Sigmoid colon (tissue), 4 donors: ENCODE results near the gene VWDE.

Experiments used
- EP300 ChIP-seq, 4 donors: sonication (generic); formaldehyde crosslinking; IDR thresholded peaks; one replicate each; pipeline ENCODE4 v1.6.1; 2017; ENCODE audit warnings: antibody characterized with exemption in 4 of 4
- POLR2A ChIP-seq, 2 donors: fragments of 450-650 bp; IDR thresholded peaks; one replicate each; pipeline ENCODE4 v1.6.1; 2016; ENCODE audit warnings: antibody characterized with exemption in 2 of 2, mild to moderate bottlenecking in 2 of 2, moderate library complexity in 2 of 2
- POLR2AphosphoS5 ChIP-seq, 4 donors: sonication (generic); formaldehyde crosslinking; IDR thresholded peaks; one replicate each; pipeline ENCODE4 v1.6.1; 2017; ENCODE audit warnings: antibody characterized with exemption in 4 of 4
- TF ChIP-seq, protein P1 (sequence below), 4 experiments: fragments of 450-650 bp in 3 of 4; fragments of 200-600 bp in 1 of 4; IDR thresholded peaks; one replicate each; pipeline ENCODE4 v1.5.1; 2016 to 2019; ENCODE audit warnings: antibody characterized with exemption in 4 of 4, mild to moderate bottlenecking in 3 of 4, moderate library complexity in 2 of 4

DNA sequence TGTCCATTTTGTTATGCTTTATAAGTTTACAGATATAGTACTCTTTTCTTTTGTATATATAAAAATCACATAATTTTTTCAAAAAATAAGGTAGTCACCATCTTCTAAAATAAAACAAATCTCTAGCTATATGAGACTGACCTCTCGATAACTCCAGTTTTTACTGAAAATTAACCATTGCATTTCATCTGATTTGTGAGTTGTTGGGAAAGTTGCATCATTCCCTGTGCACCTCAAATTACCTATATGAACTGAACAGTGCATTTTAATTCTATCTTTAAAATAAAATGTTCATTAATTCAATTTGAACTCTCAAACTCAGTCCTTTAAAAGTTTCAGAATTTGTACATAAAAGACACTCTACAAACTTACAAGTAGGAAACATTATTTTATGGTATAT lies 86.0 kb downstream of the VWDE start:
- no peak for TF ChIP-seq POLR2AphosphoS5 (IDR thresholded peaks at IDR 0.05)
- TF ChIP-seq POLR2A (IDR thresholded peaks at IDR 0.05): no peak
- TF ChIP-seq, protein P1, sequence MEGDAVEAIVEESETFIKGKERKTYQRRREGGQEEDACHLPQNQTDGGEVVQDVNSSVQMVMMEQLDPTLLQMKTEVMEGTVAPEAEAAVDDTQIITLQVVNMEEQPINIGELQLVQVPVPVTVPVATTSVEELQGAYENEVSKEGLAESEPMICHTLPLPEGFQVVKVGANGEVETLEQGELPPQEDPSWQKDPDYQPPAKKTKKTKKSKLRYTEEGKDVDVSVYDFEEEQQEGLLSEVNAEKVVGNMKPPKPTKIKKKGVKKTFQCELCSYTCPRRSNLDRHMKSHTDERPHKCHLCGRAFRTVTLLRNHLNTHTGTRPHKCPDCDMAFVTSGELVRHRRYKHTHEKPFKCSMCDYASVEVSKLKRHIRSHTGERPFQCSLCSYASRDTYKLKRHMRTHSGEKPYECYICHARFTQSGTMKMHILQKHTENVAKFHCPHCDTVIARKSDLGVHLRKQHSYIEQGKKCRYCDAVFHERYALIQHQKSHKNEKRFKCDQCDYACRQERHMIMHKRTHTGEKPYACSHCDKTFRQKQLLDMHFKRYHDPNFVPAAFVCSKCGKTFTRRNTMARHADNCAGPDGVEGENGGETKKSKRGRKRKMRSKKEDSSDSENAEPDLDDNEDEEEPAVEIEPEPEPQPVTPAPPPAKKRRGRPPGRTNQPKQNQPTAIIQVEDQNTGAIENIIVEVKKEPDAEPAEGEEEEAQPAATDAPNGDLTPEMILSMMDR (IDR thresholded peaks at IDR 0.05): no peak
- no peak for TF ChIP-seq EP300 (IDR thresholded peaks at IDR 0.05)
